Fibroblast of lung (primary cell): ENCODE measurements around the gene NUP107. TPM values are rescaled to one million over a fixed set of nuclear protein-coding genes. Genes with fewer than 3 reads are reported as not detected.

Experiments used
- DNase-seq, 2 donors: peaks; one replicate each; pipeline versions ENCODE4 v3.0.0 to v3.0.0-alpha.2; 2010; ENCODE audit warnings: low read depth in 2 of 2
- H2AFZ ChIP-seq: 2 replicates; pipeline ENCODE4 v1.5.1; 2012; ENCODE audit warnings: low read length, control low read depth, inconsistent platforms
- H3K27ac ChIP-seq: 2 replicates; pipeline ENCODE4 v1.5.1; 2011; ENCODE audit warnings: low read length, control low read depth; ENCODE audit not compliant: insufficient read depth
- H3K27me3 ChIP-seq: 2 replicates; pipeline ENCODE4 v1.5.1; 2011; ENCODE audit warnings: mild to moderate bottlenecking, low read length; ENCODE audit not compliant: control insufficient read depth, insufficient read depth
- H3K36me3 ChIP-seq: 2 replicates; pipeline ENCODE4 v1.5.1; 2011; ENCODE audit warnings: low read length; ENCODE audit not compliant: control insufficient read depth, insufficient read depth
- H3K4me1 ChIP-seq: 2 replicates; pipeline ENCODE4 v1.5.1; 2011; ENCODE audit warnings: low read length; ENCODE audit not compliant: control insufficient read depth, insufficient read depth; ENCODE audit errors: extremely low read depth
- H3K4me2 ChIP-seq: 2 replicates; pipeline ENCODE4 v1.5.1; 2011; ENCODE audit warnings: low read length, control low read depth; ENCODE audit not compliant: insufficient read depth; ENCODE audit errors: extremely low read depth
- H3K4me3 ChIP-seq, 4 experiments: fragments of 200-600 bp in 1 of 4; sonication (generic) in 1 of 4; replicated peaks in 1 of 4; 2 replicates each; pipeline ENCODE4 v1.5.1; 2011 to 2016; ENCODE audit warnings: low read length in 4 of 4, low read depth in 3 of 4, mild to moderate bottlenecking in 3 of 4, control low read depth in 2 of 4, inconsistent platforms in 1 of 4, mixed read lengths in 1 of 4; ENCODE audit not compliant: insufficient read depth in 1 of 4; ENCODE audit errors: control extremely low read depth in 1 of 4
- H3K79me2 ChIP-seq: 2 replicates; pipeline ENCODE4 v1.5.1; 2012; ENCODE audit warnings: mild to moderate bottlenecking, low read length, inconsistent platforms; ENCODE audit not compliant: control insufficient read depth, insufficient read depth
- H3K9ac ChIP-seq: 2 replicates; pipeline ENCODE4 v1.5.1; 2011; ENCODE audit warnings: mild to moderate bottlenecking, low read length, control low read depth; ENCODE audit not compliant: insufficient read depth
- H3K9me3 ChIP-seq: 2 replicates; pipeline ENCODE4 v1.5.1; 2012; ENCODE audit warnings: low read depth, low read length; ENCODE audit not compliant: control insufficient read depth, insufficient read depth
- H4K20me1 ChIP-seq: 2 replicates; pipeline ENCODE4 v1.5.1; 2011; ENCODE audit warnings: low read length; ENCODE audit not compliant: control insufficient read depth, insufficient read depth; ENCODE audit errors: extremely low read depth
- EZH2 ChIP-seq: IDR thresholded peaks from 2 replicates; pipeline ENCODE4 v1.5.1; 2012; ENCODE audit warnings: low read length, control low read depth, mild to moderate bottlenecking; ENCODE audit errors: missing control alignments
- polyA plus RNA-seq, 2 donors: library from polyadenylated mRNA; depleted of rRNA in 1 of 2; stranded (reverse) in 1 of 2; unstranded in 1 of 2; fragments of >200 nt; gene quantifications; 2 replicates each; pipeline ENCODE4 v1.2.1, GENCODE V29; 2011 to 2012; ENCODE audit warnings: missing spikeins in 1 of 2
- total RNA-seq: library from RNA; depleted of rRNA; stranded (reverse); fragments of >200 nt; gene quantifications from 2 replicates; pipeline ENCODE4 v1.2.1, GENCODE V29; 2014
- TF ChIP-seq, protein P1 (sequence below), 2 donors: IDR thresholded peaks in 1 of 2; conservative IDR thresholded peaks in 1 of 2; 1 replicate in 1 of 2; 2 replicates in 1 of 2; pipeline ENCODE4 v1.5.1; 2011 to 2012; ENCODE audit warnings: low read length in 2 of 2, control low read depth in 1 of 2, inconsistent platforms in 1 of 2, low read depth in 1 of 2, mild to moderate bottlenecking in 1 of 2

Gene NUP107
- total and polyA plus RNA-seq, 2 donors (not counting 1 experiment from before 2014, with no cell fraction given) = 24.6 to 37.7 TPM

GRCh38 chr12:68646484-68646883 lies 40.3 kb upstream of the NUP107 start:
- Histone ChIP-seq H3K36me3 (peaks cover 3% of the 10 kb centered on the region), H2AFZ (no peak overlapping the region), H3K27ac (no peak overlapping the region), H3K4me2 (no peak overlapping the region), H4K20me1 (no peaks in the 10 kb centered on the region), H3K9ac (no peak overlapping the region), H3K27me3 (no peaks in the 10 kb centered on the region), H3K9me3 (no peaks in the 10 kb centered on the region), H3K79me2 (peaks cover 83% of the 10 kb centered on the region), H3K4me3 (no peak overlapping the region), H3K4me1 (no peaks in the 10 kb centered on the region)
- TF ChIP-seq, protein P1, sequence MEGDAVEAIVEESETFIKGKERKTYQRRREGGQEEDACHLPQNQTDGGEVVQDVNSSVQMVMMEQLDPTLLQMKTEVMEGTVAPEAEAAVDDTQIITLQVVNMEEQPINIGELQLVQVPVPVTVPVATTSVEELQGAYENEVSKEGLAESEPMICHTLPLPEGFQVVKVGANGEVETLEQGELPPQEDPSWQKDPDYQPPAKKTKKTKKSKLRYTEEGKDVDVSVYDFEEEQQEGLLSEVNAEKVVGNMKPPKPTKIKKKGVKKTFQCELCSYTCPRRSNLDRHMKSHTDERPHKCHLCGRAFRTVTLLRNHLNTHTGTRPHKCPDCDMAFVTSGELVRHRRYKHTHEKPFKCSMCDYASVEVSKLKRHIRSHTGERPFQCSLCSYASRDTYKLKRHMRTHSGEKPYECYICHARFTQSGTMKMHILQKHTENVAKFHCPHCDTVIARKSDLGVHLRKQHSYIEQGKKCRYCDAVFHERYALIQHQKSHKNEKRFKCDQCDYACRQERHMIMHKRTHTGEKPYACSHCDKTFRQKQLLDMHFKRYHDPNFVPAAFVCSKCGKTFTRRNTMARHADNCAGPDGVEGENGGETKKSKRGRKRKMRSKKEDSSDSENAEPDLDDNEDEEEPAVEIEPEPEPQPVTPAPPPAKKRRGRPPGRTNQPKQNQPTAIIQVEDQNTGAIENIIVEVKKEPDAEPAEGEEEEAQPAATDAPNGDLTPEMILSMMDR (conservative IDR thresholded peaks at IDR 0.05 in 1 of 2, IDR thresholded peaks at IDR 0.05 in 1 of 2; ENCODE audit: low read depth in 1 of 2, low read length in 2 of 2) = no peak
- no peak for TF ChIP-seq EZH2
- no peak for DNase-seq

- Histone ChIP-seq H3K79me2 (peaks cover 73% of the 10 kb centered on the region), H3K9ac (no peak overlapping the region), H3K4me3 (no peak overlapping the region), H3K36me3 (peaks cover 4% of the 10 kb centered on the region), H3K9me3 (no peaks in the 10 kb centered on the region), H4K20me1 (no peaks in the 10 kb centered on the region), H2AFZ (no peak overlapping the region), H3K27ac (no peak overlapping the region), H3K27me3 (no peaks in the 10 kb centered on the region), H3K4me1 (no peaks in the 10 kb centered on the region), H3K4me2 (no peak overlapping the region)
- no peak for TF ChIP-seq EZH2
- TF ChIP-seq, protein P1 (conservative IDR thresholded peaks at IDR 0.05 in 1 of 2, IDR thresholded peaks at IDR 0.05 in 1 of 2; ENCODE audit: low read depth in 1 of 2, low read length in 2 of 2) = no peak
- no peak for DNase-seq
Observed at GRCh38 chr12:68647507-68647906, 39.3 kb upstream of the NUP107 start.

- peaks cover 68% of the 10 kb centered on the region for H3K79me2 ChIP-seq
- TF ChIP-seq EZH2 = no peak
- TF ChIP-seq, protein P1 (conservative IDR thresholded peaks at IDR 0.05 in 1 of 2, IDR thresholded peaks at IDR 0.05 in 1 of 2; ENCODE audit: low read depth in 1 of 2, low read length in 2 of 2) = no peak
- no peaks in the 10 kb centered on the region for H3K9me3 ChIP-seq
- H3K36me3 ChIP-seq = peaks cover 4% of the 10 kb centered on the region
- H3K27me3 ChIP-seq = no peaks in the 10 kb centered on the region
- no peak overlapping the region for H3K4me3 ChIP-seq
- H3K4me1 ChIP-seq = no peaks in the 10 kb centered on the region
- H3K4me2 ChIP-seq = no peak overlapping the region
- peak in 1 of 2 donors; percentile 49 for DNase-seq
- no peak overlapping the region for H3K27ac ChIP-seq
- H3K9ac ChIP-seq = no peak overlapping the region
- no peak overlapping the region for H2AFZ ChIP-seq
- H4K20me1 ChIP-seq = no peaks in the 10 kb centered on the region
Observed at GRCh38 chr12:68648179-68648578, 38.6 kb upstream of the NUP107 start.
